Esophagus (tissue), 2 donors: Measurements from ENCODE around the gene CTAG1A. TPM values are rescaled to one million over a fixed set of nuclear protein-coding genes. Genes with fewer than 3 reads are reported as not detected.

Experiments used
- polyA plus RNA-seq, 2 donors: library from polyadenylated mRNA; stranded (reverse); fragments of 200-250 nt; gene quantifications; one replicate each; pipeline ENCODE4 v1.2.3, GENCODE V29; 2013
- donor health status: healthy with polysubstance abuse.
- donor health status: Bipolar disorder and iron deficiency.

The CTAG1A gene
- polyA plus RNA-seq, 2 donors = not detected

Other genes starting within 250 kb of the CTAG1A start
- gene FLNA, start 210.5 kb upstream of the CTAG1A start, polyA plus RNA-seq = 100 to 1,000 TPM; 407 to 691 TPM
- gene EMD, start 205.8 kb upstream of the CTAG1A start, polyA plus RNA-seq = 10 to 100 TPM; 66.5 to 83.9 TPM
- 1,000 to 10,000 TPM; 2,998 to 4,750 TPM for gene RPL10, start 186.8 kb upstream of the CTAG1A start, polyA plus RNA-seq
- 10 to 100 TPM; 20.1 to 20.3 TPM for gene DNASE1L1, start 175.9 kb upstream of the CTAG1A start, polyA plus RNA-seq
- gene TAFAZZIN, start 173.6 kb upstream of the CTAG1A start, polyA plus RNA-seq = 10 to 100 TPM; 28.9 to 59.5 TPM
- gene ATP6AP1, start 156.5 kb upstream of the CTAG1A start, polyA plus RNA-seq = 10 to 100 TPM; 40.3 to 65.8 TPM
- 10 to 100 TPM; 46.4 to 63.5 TPM for gene GDI1, start 148.0 kb upstream of the CTAG1A start, polyA plus RNA-seq
- gene FAM50A, start 141.0 kb upstream of the CTAG1A start, polyA plus RNA-seq = 10 to 100 TPM; 37.5 to 46.6 TPM
- gene PLXNA3, start 126.9 kb upstream of the CTAG1A start, polyA plus RNA-seq = 10 to 100 TPM in 1 of 2 donors, 1 to 10 TPM in 1; 4.3 to 19.0 TPM
- 10 to 100 TPM in 1 of 2 donors, 1 to 10 TPM in 1; 6.2 to 21.1 TPM for gene LAGE3, start 105.9 kb upstream of the CTAG1A start, polyA plus RNA-seq
- 10 to 100 TPM; 15.4 to 28.5 TPM for gene UBL4A, start 98.5 kb upstream of the CTAG1A start, polyA plus RNA-seq
- gene SLC10A3, start 94.5 kb upstream of the CTAG1A start, polyA plus RNA-seq = 10 to 100 TPM; 24.7 to 26.3 TPM
- gene FAM3A, start 68.9 kb upstream of the CTAG1A start, polyA plus RNA-seq = 10 to 100 TPM; 51.6 to 54.4 TPM
- 10 to 100 TPM; 42.7 to 46.9 TPM for gene G6PD, start 38.3 kb upstream of the CTAG1A start, polyA plus RNA-seq
- 10 to 100 TPM; 16.2 to 19.7 TPM for gene IKBKG, start 37.5 kb upstream of the CTAG1A start, polyA plus RNA-seq
- gene CTAG1B, start 34.1 kb downstream of the CTAG1A start, polyA plus RNA-seq = under 1 TPM in 1 of 2 donors, not detected in 1; 0.04 TPM
- gene CTAG2, start 68.4 kb downstream of the CTAG1A start, polyA plus RNA-seq = 1 to 10 TPM in 1 of 2 donors, not detected in 1; 2.8 TPM
- gene GAB3, start 165.9 kb downstream of the CTAG1A start, polyA plus RNA-seq = under 1 TPM; 0.56 to 0.57 TPM
- gene DKC1, start 177.7 kb downstream of the CTAG1A start, polyA plus RNA-seq = 10 to 100 TPM; 22.3 to 43.0 TPM
- 1 to 10 TPM; 4.1 to 6.4 TPM for gene MPP1, start 220.4 kb downstream of the CTAG1A start, polyA plus RNA-seq
- not detected for gene SMIM9, start 249.5 kb downstream of the CTAG1A start, polyA plus RNA-seq